RWPE2 (cell line): Measurements from ENCODE around the gene CCDC57.

Experiments
- ATAC-seq: fragments of 200-7000 bp; cut with Tn5 transposase; 3 replicates; pipeline ENCODE4 v1.9.1; 2021; ENCODE audit warnings: low read depth
- DNase-seq: peaks from one replicate; pipeline ENCODE4 v3.0.0-alpha.2; 2020; ENCODE audit warnings: low spot score
- H3K27ac ChIP-seq: fragments of 450-650 bp; 2 replicates; pipeline ENCODE4 v1.5.1; 2017; ENCODE audit warnings: mild to moderate bottlenecking; ENCODE audit not compliant: poor library complexity, severe bottlenecking
- H3K27me3 ChIP-seq: fragments of 250-450 bp; sonication (Bioruptor Pico); 2 replicates; pipeline ENCODE4 v1.5.1; 2021; ENCODE audit warnings: mild to moderate bottlenecking, moderate library complexity; ENCODE audit not compliant: insufficient read depth, poor library complexity, severe bottlenecking
- H3K36me3 ChIP-seq: fragments of 250-450 bp; sonication (Bioruptor Pico); 2 replicates; pipeline ENCODE4 v1.5.1; 2020; ENCODE audit warnings: low read depth, mild to moderate bottlenecking, moderate library complexity
- H3K4me1 ChIP-seq: fragments of 250-450 bp; sonication (Bioruptor Pico); 2 replicates; pipeline ENCODE4 v1.5.1; 2021; ENCODE audit warnings: mild to moderate bottlenecking, moderate library complexity; ENCODE audit not compliant: insufficient read depth, poor library complexity, severe bottlenecking
- H3K4me3 ChIP-seq: fragments of 250-450 bp; sonication (Bioruptor Pico); 2 replicates; pipeline ENCODE4 v1.5.1; 2021; ENCODE audit warnings: mild to moderate bottlenecking, moderate library complexity; ENCODE audit not compliant: severe bottlenecking
- H3K9me3 ChIP-seq: fragments of 250-450 bp; sonication (Bioruptor Pico); 2 replicates; pipeline ENCODE4 v1.5.1; 2021; ENCODE audit warnings: mild to moderate bottlenecking, moderate library complexity; ENCODE audit not compliant: severe bottlenecking
- TF ChIP-seq, protein P1 (sequence below): fragments of 450-650 bp; IDR thresholded peaks from one replicate; pipeline ENCODE4 v1.5.1; 2017; ENCODE audit warnings: mild to moderate bottlenecking, moderate library complexity; ENCODE audit not compliant: poor library complexity, severe bottlenecking

CCDC57 gene

DNA sequence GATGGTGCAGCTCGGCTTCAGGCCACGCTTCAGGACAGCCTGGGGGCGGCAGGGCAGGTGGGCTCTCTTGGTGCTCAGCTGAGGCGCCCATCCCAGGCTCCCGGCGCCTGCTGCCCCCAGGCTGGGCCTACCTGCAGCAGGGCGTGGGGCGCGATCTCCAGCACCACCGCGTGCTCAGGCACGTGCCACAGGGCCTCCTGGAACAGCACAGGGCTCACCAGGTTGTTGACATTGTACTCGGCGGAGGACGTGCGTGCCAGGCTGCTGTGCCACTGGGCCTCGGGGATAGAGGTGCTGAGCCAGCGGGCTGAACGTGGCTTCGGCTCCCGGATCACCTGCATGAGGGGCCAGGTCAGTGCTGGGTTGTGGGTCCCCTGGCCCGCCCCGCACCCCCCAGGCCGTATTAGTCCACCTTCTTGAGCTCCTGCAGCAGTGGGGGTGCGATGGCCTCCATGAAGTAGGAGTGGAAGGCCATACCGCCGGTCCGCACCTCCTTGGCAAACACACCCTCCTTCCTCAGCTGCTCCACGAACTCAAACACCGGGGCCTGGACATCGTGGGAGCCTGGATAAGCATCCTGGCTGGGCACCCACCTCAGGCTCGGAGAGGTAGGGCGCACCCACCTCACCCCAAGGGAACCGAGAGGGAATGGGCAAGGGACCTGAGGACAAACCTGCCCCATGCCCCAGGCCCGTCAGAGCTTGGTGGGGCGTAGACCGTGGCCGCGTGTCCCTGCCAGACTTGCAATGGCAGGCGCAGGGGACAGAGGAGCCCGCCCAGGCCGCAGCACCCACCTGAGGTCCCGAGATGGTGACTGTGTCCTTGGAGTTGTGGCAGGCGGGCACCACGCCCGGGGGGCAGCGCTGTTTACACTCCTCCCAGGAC, 123.6 kb downstream of the CCDC57 start:
- H3K27me3 ChIP-seq: no peaks in the 10 kb centered on the region
- TF ChIP-seq, protein P1, sequence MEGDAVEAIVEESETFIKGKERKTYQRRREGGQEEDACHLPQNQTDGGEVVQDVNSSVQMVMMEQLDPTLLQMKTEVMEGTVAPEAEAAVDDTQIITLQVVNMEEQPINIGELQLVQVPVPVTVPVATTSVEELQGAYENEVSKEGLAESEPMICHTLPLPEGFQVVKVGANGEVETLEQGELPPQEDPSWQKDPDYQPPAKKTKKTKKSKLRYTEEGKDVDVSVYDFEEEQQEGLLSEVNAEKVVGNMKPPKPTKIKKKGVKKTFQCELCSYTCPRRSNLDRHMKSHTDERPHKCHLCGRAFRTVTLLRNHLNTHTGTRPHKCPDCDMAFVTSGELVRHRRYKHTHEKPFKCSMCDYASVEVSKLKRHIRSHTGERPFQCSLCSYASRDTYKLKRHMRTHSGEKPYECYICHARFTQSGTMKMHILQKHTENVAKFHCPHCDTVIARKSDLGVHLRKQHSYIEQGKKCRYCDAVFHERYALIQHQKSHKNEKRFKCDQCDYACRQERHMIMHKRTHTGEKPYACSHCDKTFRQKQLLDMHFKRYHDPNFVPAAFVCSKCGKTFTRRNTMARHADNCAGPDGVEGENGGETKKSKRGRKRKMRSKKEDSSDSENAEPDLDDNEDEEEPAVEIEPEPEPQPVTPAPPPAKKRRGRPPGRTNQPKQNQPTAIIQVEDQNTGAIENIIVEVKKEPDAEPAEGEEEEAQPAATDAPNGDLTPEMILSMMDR: no peak
- ATAC-seq (no peak), DNase-seq (no peak)
- no peak overlapping the region for H3K4me3 ChIP-seq
- H3K27ac ChIP-seq: no peak overlapping the region
- H3K36me3 ChIP-seq: peaks cover 100% of the 10 kb centered on the region
- no peaks in the 10 kb centered on the region for H3K4me1 ChIP-seq
- no peaks in the 10 kb centered on the region for H3K9me3 ChIP-seq

DNA sequence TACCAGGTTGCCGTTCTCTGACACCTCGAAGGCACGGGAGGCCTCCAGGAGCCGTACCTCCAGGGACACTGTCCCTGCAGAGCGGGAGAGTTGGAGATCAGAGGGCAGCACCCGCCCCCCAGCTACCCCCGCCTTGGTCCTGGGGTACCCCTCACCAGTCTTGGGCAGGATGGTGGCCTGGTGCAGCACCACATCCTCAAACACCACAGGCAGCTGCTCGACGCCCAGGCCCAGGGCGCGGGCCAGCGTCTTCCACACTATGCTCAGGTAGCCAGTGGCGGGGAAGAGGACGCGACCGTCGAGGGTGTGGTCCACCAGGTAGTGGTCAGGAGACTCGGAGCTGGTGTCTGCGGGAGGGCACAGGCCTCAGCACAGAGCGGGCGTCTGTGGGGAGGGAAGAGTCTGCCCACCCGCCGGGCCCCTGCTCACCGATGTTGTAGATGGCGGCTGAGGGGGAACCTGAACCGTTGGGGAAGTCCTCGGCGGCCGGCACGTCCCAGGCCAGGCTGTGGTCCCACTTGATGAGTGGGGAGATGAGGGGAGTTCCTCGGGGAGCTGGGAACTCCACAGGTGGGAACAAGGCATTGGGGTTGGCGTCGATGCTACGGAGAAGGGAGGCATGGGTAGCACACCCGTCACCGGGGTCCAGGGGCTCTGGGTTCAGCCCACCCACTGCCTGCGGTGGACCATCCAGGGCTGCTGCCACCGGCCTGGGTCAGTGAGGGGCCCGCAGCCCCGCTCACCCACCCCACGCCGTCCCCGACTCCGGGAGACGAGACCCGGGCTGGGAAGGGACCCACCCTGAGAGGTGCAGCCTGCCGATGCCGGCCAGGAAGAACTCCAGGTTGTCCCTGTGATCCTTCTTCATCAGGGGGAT, 124.4 kb downstream of the CCDC57 start:
- ATAC-seq: no peak
- Histone ChIP-seq H3K9me3 (no peaks in the 10 kb centered on the region), H3K4me3 (no peak overlapping the region), H3K27ac (no peak overlapping the region), H3K4me1 (no peaks in the 10 kb centered on the region), H3K27me3 (no peaks in the 10 kb centered on the region), H3K36me3 (peaks cover 100% of the 10 kb centered on the region)
- no peak for DNase-seq
- TF ChIP-seq, protein P1: no peak

DNA sequence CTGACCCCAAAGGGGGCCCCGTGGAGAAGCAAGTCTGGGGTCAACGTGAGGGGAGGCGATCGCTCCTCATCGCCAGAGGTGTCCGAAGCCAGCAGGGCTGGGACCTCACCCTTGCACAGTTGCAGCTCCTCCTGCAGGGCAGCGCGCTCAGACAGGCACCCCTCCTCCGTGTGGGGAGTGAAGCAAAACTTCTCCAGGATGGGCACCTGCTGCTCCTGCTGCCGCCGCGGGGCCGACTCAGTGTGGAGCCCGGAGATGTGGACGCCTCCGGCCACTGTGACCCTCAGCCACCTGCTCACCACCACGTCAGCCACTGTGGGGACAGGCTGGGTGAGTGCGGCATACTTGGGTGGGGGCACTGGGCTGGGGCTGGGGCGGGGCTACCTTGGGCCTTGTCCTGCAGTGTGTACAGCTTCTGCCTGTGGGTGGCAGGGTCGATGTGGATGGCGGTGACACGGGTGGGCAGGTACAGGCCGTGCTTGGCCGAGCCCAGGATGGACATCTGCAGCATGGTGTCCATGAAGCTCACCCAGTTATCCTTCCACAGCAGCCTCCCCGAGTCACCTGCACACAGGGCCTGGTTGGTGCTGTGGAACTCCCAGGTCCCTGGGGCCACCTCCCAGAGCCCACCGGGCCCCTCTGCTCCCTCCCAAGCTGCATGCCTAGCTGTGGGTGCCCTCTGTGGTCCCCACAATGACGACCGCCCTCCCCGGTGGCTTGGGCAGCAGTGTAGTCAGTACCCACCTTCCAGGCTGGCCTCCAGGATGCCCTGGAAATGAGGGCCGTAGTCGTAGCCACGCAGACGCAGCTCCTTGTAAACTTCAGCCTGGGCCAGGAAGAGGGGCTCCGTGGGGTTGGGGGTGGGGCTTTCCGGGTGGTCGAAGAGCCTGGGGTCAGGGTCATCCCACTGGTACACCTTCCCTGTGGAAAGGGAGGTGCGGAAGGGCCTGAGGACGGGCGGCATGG, 125.4 kb downstream of the CCDC57 start:
- ATAC-seq: no peak
- Histone ChIP-seq H3K27ac (no peak overlapping the region), H3K36me3 (peaks cover 100% of the 10 kb centered on the region), H3K27me3 (no peaks in the 10 kb centered on the region), H3K9me3 (no peaks in the 10 kb centered on the region), H3K4me1 (no peaks in the 10 kb centered on the region), H3K4me3 (no peak overlapping the region)
- TF ChIP-seq, protein P1: no peak
- no peak for DNase-seq

DNA sequence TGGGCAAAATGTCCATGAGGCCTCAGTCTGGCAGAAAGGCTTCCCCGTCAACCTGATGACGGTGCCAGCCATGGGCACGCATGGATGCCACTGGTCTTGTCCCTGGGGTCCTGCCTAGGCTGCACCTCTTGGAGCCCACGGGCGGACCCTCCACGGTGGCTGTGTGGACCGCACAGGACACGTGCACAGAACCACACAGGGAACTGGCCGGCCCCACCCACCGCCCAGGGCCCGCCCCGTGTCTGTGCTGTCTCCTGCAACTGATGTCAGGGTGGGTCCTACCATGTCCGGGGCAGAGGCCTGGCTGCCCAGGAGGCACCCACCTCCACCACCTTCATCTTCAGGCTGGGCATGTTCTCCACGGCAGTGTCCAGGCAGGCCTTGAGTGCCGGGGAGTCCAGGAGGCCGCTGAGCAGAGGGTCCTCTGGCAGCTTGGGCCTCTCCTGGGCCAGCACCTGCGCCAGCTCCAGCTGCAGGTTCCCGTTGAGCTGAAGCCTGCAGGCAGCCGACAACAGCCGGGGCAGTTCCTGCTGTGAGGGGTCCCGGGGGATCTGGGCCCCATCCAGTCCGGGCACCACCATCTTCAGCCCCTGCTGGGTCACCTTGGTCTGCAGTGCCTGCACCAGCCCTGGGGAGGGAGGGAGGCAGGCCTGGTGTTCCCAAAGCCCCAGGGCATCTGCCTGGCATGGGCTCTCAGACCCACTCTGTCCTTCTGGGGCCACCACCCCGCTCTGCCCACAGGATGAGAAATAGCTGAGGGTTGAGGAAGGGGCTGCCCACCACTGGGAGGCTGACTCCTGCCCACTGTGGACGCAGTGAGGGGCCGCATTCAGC, 126.5 kb downstream of the CCDC57 start:
- Histone ChIP-seq H3K27me3 (no peaks in the 10 kb centered on the region), H3K27ac (no peak overlapping the region), H3K36me3 (peaks cover 99% of the 10 kb centered on the region), H3K9me3 (no peaks in the 10 kb centered on the region), H3K4me1 (no peaks in the 10 kb centered on the region), H3K4me3 (no peak overlapping the region)
- TF ChIP-seq, protein P1: no peak
- DNase-seq (no peak), ATAC-seq (no peak; the same call in 2 of the 3 replicates)
